Ramos (cell line): ENCODE measurements around the gene P2RY6.

Experiments
- in situ Hi-C: fragments of 300-500 bp; cut with MboI; formaldehyde crosslinking; loops from one replicate; pipeline ENCODE4 v1.14.3; 2022; ENCODE audit warnings: low sequenced_read_pairs; ENCODE audit not compliant: unreplicated experiment

Gene P2RY6

GRCh38 chr11:73346186-73346935 is 74.2 kb downstream of the P2RY6 start:
- in situ Hi-C loops = loop anchor here (10.0 kb wide), 1 partner anchor 308 kb away; no protein-coding TSS in a partner anchor

- in situ Hi-C loops = loop anchor here (10.0 kb wide), 1 partner anchor 308 kb away; no protein-coding TSS in a partner anchor
Measured at GRCh38 chr11:73347067-73347466, 74.9 kb downstream of the P2RY6 start.
